ENCODE results near the gene ANKRD40CL.

DNA sequence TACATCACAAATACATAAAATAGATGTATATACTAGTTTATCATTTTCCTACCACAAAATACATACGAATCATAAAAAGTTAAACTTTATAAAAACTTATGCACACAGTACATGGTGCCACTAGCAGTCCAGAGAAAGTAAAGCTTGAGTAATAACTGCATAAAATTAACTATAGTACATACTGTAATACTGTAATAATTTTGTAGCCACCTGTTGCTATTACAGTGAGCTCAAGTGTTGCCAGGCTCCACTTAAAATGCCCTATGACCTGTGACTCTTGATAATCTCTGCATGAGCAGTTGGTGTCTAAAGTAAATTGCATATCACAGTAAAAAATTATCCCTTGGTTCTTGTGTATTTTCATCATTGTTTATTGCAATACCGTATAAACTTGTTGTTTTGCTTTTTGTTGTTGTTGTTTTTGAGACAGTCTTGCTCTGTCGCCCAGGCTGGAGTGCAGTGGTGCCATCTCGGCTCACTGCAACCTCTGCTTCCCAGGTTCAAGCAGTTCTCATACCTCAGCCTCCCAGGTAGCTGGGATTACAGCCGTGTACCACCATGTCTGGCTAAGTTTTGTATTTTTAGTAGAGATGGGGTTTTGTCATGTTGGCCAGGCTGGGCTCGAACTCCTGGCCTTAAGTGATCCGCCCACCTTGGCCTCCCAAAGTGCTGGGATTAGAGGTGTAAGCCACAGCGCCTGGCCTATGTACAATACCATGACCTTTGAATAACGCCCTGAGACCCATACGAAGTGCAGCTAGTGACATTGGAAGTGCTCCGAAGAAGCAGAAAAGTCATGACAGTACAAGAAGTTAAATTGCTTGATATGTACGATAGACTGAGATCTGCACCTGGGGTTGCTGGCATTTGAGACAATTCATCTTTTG is 41.3 kb downstream of the ANKRD40CL start:
- TF ChIP-seq POLR2AphosphoS5 (IDR thresholded peaks at IDR 0.05; ENCODE audit: low read depth, low read length) (no peak), GABPA (IDR thresholded peaks at IDR 0.05; ENCODE audit: low read depth) (no peak), SIN3A (IDR thresholded peaks at IDR 0.05; ENCODE audit: borderline replicate concordance, low read depth, low read length) (no peak), TAF1 (IDR thresholded peaks at IDR 0.05; ENCODE audit: borderline replicate concordance, low read depth, low read length) (no peak), ELF1 (IDR thresholded peaks at IDR 0.05) (no peak), TEAD4 (IDR thresholded peaks at IDR 0.05; ENCODE audit: borderline replicate concordance, insufficient read depth) (no peak), FOSL2 (IDR thresholded peaks at IDR 0.05; ENCODE audit: borderline replicate concordance, low read depth) (no peak), YY1 (IDR thresholded peaks at IDR 0.05; ENCODE audit: low read depth) (no peak), SMC3 (IDR thresholded peaks at IDR 0.05; ENCODE audit: low read depth, low read length) (no peak), EZH2phosphoT487 (IDR thresholded peaks at IDR 0.05; ENCODE audit: borderline replicate concordance, low read depth) (no peak), CHD2 (IDR thresholded peaks at IDR 0.05; ENCODE audit: low read length, partially characterized antibody) (no peak)
- TF ChIP-seq, protein P1, sequence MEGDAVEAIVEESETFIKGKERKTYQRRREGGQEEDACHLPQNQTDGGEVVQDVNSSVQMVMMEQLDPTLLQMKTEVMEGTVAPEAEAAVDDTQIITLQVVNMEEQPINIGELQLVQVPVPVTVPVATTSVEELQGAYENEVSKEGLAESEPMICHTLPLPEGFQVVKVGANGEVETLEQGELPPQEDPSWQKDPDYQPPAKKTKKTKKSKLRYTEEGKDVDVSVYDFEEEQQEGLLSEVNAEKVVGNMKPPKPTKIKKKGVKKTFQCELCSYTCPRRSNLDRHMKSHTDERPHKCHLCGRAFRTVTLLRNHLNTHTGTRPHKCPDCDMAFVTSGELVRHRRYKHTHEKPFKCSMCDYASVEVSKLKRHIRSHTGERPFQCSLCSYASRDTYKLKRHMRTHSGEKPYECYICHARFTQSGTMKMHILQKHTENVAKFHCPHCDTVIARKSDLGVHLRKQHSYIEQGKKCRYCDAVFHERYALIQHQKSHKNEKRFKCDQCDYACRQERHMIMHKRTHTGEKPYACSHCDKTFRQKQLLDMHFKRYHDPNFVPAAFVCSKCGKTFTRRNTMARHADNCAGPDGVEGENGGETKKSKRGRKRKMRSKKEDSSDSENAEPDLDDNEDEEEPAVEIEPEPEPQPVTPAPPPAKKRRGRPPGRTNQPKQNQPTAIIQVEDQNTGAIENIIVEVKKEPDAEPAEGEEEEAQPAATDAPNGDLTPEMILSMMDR (IDR thresholded peaks at IDR 0.05), result no peak
- TF ChIP-seq, protein P2, sequence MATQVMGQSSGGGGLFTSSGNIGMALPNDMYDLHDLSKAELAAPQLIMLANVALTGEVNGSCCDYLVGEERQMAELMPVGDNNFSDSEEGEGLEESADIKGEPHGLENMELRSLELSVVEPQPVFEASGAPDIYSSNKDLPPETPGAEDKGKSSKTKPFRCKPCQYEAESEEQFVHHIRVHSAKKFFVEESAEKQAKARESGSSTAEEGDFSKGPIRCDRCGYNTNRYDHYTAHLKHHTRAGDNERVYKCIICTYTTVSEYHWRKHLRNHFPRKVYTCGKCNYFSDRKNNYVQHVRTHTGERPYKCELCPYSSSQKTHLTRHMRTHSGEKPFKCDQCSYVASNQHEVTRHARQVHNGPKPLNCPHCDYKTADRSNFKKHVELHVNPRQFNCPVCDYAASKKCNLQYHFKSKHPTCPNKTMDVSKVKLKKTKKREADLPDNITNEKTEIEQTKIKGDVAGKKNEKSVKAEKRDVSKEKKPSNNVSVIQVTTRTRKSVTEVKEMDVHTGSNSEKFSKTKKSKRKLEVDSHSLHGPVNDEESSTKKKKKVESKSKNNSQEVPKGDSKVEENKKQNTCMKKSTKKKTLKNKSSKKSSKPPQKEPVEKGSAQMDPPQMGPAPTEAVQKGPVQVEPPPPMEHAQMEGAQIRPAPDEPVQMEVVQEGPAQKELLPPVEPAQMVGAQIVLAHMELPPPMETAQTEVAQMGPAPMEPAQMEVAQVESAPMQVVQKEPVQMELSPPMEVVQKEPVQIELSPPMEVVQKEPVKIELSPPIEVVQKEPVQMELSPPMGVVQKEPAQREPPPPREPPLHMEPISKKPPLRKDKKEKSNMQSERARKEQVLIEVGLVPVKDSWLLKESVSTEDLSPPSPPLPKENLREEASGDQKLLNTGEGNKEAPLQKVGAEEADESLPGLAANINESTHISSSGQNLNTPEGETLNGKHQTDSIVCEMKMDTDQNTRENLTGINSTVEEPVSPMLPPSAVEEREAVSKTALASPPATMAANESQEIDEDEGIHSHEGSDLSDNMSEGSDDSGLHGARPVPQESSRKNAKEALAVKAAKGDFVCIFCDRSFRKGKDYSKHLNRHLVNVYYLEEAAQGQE (IDR thresholded peaks at IDR 0.05; ENCODE audit: low read depth, low read length), result no peak
- TF ChIP-seq, protein P3, sequence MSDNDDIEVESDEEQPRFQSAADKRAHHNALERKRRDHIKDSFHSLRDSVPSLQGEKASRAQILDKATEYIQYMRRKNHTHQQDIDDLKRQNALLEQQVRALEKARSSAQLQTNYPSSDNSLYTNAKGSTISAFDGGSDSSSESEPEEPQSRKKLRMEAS (IDR thresholded peaks at IDR 0.05; ENCODE audit: low read depth), result no peak
